H9 (cell line): ENCODE data around the gene GATAD2B. TPM values are rescaled to one million over a fixed set of nuclear protein-coding genes. Genes with fewer than 3 reads are reported as not detected.

Experiments used
- DNase-seq: peaks from one replicate; pipeline ENCODE4 v3.0.0-alpha.2; 2017
- H2AFZ ChIP-seq: one replicate; pipeline ENCODE4 v1.6.1; 2013; ENCODE audit warnings: mild to moderate bottlenecking, low read length, control low read depth, moderate library complexity
- H2AK5ac ChIP-seq: 2 replicates; pipeline ENCODE4 v1.6.1; 2013; ENCODE audit warnings: low read length, control low read depth, mixed read lengths; ENCODE audit not compliant: insufficient read length
- H2BK120ac ChIP-seq: one replicate; pipeline ENCODE4 v1.6.1; 2013; ENCODE audit warnings: low read depth, mild to moderate bottlenecking, low read length, control low read depth, inconsistent platforms; ENCODE audit not compliant: poor library complexity, severe bottlenecking
- H2BK12ac ChIP-seq: 2 replicates; pipeline ENCODE4 v1.6.1; 2013; ENCODE audit warnings: low read length, control low read depth, mixed read lengths, low read depth; ENCODE audit not compliant: insufficient read length
- H2BK15ac ChIP-seq: 2 replicates; pipeline ENCODE4 v1.6.1; 2013; ENCODE audit warnings: low read depth, low read length, control low read depth
- H2BK20ac ChIP-seq: one replicate; pipeline ENCODE4 v1.6.1; 2013; ENCODE audit warnings: low read depth, mild to moderate bottlenecking, low read length, control low read depth, inconsistent platforms; ENCODE audit not compliant: poor library complexity, severe bottlenecking
- H2BK5ac ChIP-seq: 2 replicates; pipeline ENCODE4 v1.6.1; 2013; ENCODE audit warnings: low read length, control low read depth, mixed read lengths; ENCODE audit not compliant: insufficient read length
- H3K14ac ChIP-seq: 2 replicates; pipeline ENCODE4 v1.6.1; 2013; ENCODE audit warnings: low read length, control low read depth; ENCODE audit not compliant: insufficient read depth
- H3K18ac ChIP-seq: 2 replicates; pipeline ENCODE4 v1.6.1; 2013; ENCODE audit warnings: low read depth, mild to moderate bottlenecking, mixed read lengths, low read length, control low read depth; ENCODE audit not compliant: insufficient read length
- H3K23ac ChIP-seq: 2 replicates; pipeline ENCODE4 v1.6.1; 2013; ENCODE audit warnings: low read length, control low read depth, mixed read lengths, low read depth; ENCODE audit not compliant: insufficient read length
- H3K23me2 ChIP-seq: 2 replicates; pipeline ENCODE4 v1.6.1; 2013; ENCODE audit warnings: low read depth, mild to moderate bottlenecking, mixed read lengths, low read length, control low read depth; ENCODE audit not compliant: insufficient read length, poor library complexity, severe bottlenecking
- H3K27ac ChIP-seq: 2 replicates; pipeline ENCODE4 v1.5.1; 2013; ENCODE audit warnings: low read length, control low read depth, mixed read lengths, low read depth; ENCODE audit not compliant: insufficient read length
- H3K27me3 ChIP-seq: 2 replicates; pipeline ENCODE4 v1.6.1; 2013; ENCODE audit warnings: low read length, control low read depth, inconsistent platforms; ENCODE audit not compliant: insufficient read depth
- H3K4ac ChIP-seq: 2 replicates; pipeline ENCODE4 v1.6.1; 2013; ENCODE audit warnings: low read depth, mild to moderate bottlenecking, control low read depth, inconsistent platforms, low read length, moderate library complexity
- H3K4me1 ChIP-seq: 2 replicates; pipeline ENCODE4 v1.6.1; 2013; ENCODE audit warnings: low read length, control low read depth, inconsistent platforms; ENCODE audit not compliant: insufficient read depth
- H3K4me2 ChIP-seq: 2 replicates; pipeline ENCODE4 v1.6.1; 2013; ENCODE audit warnings: low read length, control low read depth, mixed read lengths; ENCODE audit not compliant: insufficient read length, insufficient read depth
- H3K56ac ChIP-seq: 2 replicates; pipeline ENCODE4 v1.6.1; 2013; ENCODE audit warnings: low read depth, mild to moderate bottlenecking, mixed read lengths, low read length, control low read depth; ENCODE audit not compliant: insufficient read length
- H3K79me1 ChIP-seq: 2 replicates; pipeline ENCODE4 v1.6.1; 2013; ENCODE audit warnings: low read depth, mild to moderate bottlenecking, moderate library complexity, low read length, control low read depth, inconsistent platforms; ENCODE audit not compliant: insufficient read depth, poor library complexity, severe bottlenecking
- H3K79me2 ChIP-seq: 2 replicates; pipeline ENCODE4 v1.6.1; 2013; ENCODE audit warnings: low read length, control low read depth, inconsistent platforms; ENCODE audit not compliant: insufficient read depth
- H3K9ac ChIP-seq: 2 replicates; pipeline ENCODE4 v1.6.1; 2013; ENCODE audit warnings: low read length, control low read depth, mixed read lengths; ENCODE audit not compliant: insufficient read length; ENCODE audit errors: extremely low read depth
- H3K9me3 ChIP-seq: one replicate; pipeline ENCODE4 v1.6.1; 2013; ENCODE audit warnings: low read depth, low read length, inconsistent platforms; ENCODE audit not compliant: control insufficient read depth
- H3T11ph ChIP-seq: one replicate; pipeline ENCODE4 v1.6.1; 2013; ENCODE audit warnings: mild to moderate bottlenecking, low read length, control low read depth, inconsistent platforms
- H4K20me1 ChIP-seq: one replicate; pipeline ENCODE4 v1.6.1; 2013; ENCODE audit not compliant: control insufficient read depth, insufficient read length, insufficient read depth
- H4K5ac ChIP-seq: 2 replicates; pipeline ENCODE4 v1.6.1; 2013; ENCODE audit warnings: low read depth, mild to moderate bottlenecking, mixed read lengths, low read length, control low read depth; ENCODE audit not compliant: insufficient read length
- H4K8ac ChIP-seq: replicated peaks from 2 replicates; pipeline ENCODE4 v1.6.1; 2013; ENCODE audit warnings: low read length, control low read depth, mixed read lengths, low read depth; ENCODE audit not compliant: insufficient read length
- H4K91ac ChIP-seq: 2 replicates; pipeline ENCODE4 v1.6.1; 2013; ENCODE audit warnings: low read depth, mild to moderate bottlenecking, moderate library complexity, mixed read lengths, low read length, control low read depth; ENCODE audit not compliant: insufficient read length
- H3K27ac Mint-ChIP-seq, 3 experiments: 2 replicates in 2 of 3; 3 replicates in 1 of 3; pipeline ENCODE4 v1.8.0; 2020 to 2021; ENCODE audit warnings: mixed read lengths in 3 of 3, mild to moderate bottlenecking in 1 of 3, moderate library complexity in 1 of 3
- H3K27me3 Mint-ChIP-seq: 2 replicates; pipeline ENCODE4 v1.8.0; 2021; ENCODE audit warnings: low read depth, mild to moderate bottlenecking, moderate library complexity, mixed read lengths
- H3K36me3 Mint-ChIP-seq, 3 experiments: 2 replicates in 2 of 3; 3 replicates in 1 of 3; pipeline ENCODE4 v1.8.0; 2020 to 2021; ENCODE audit warnings: low read depth in 3 of 3, mixed read lengths in 3 of 3; ENCODE audit not compliant: insufficient read depth in 1 of 3
- H3K4me1 Mint-ChIP-seq, 2 experiments: 2 replicates each; pipeline ENCODE4 v1.8.0; 2020; ENCODE audit warnings: mixed read lengths in 2 of 2
- H3K4me3 Mint-ChIP-seq, 2 experiments: 2 replicates in 1 of 2; 3 replicates in 1 of 2; pipeline ENCODE4 v1.8.0; 2020 to 2021; ENCODE audit warnings: mild to moderate bottlenecking in 2 of 2, mixed read lengths in 2 of 2, moderate library complexity in 1 of 2
- H3K9me3 Mint-ChIP-seq, 2 experiments: 2 replicates in 1 of 2; 3 replicates in 1 of 2; pipeline ENCODE4 v1.8.0; 2020; ENCODE audit warnings: mild to moderate bottlenecking in 2 of 2, mixed read lengths in 2 of 2, moderate library complexity in 1 of 2
- CTCF ChIP-seq: fragments of 200-600 bp; sonication (generic); conservative IDR thresholded peaks from 3 replicates; pipeline ENCODE4 v1.8.0; 2021; ENCODE audit warnings: antibody characterized with exemption, mild to moderate bottlenecking
- WGBS: extraction: QIAGEN DNeasy Blood & Tissue Kit; methylation state at CpG from one replicate; pipeline ENCODE4 v1.1.7; 2013; ENCODE audit warnings: missing lambda C conversion rate, low lambda C conversion rate, mixed read lengths; ENCODE audit not compliant: insufficient read length; ENCODE audit errors: extremely low coverage; 5-methylcytosine and 5-hydroxymethylcytosine counted together
- total RNA-seq: library from RNA; stranded (reverse); gene quantifications from 2 replicates; pipeline ENCODE4 v1.2.1, GENCODE V29; 2021

The GATAD2B gene
- total RNA-seq, 1 experiment from 2014 or later = 44.1 TPM

- peaks cover 33 to 40% (median 36%) of the 10 kb centered on the region in 3 experiments for H3K36me3 Mint-ChIP-seq
- H3K27me3 Mint-ChIP-seq = no peaks in the 10 kb centered on the region
- Histone ChIP-seq H3K79me1 (peaks cover 10% of the 10 kb centered on the region), H2BK15ac (no peak overlapping the region), H3K56ac (no peak overlapping the region), H3K23me2 (peaks cover 29% of the 10 kb centered on the region), H2AFZ (no peak overlapping the region), H3K9ac (peak overlapping the region; percentile 96), H3T11ph (no peak overlapping the region), H3K4me2 (peak overlapping the region; percentile 96), H4K8ac (no peak overlapping the region), H4K5ac (no peak overlapping the region), H2AK5ac (no peak overlapping the region), H3K4ac (no peak overlapping the region), H3K23ac (no peak overlapping the region), H2BK5ac (no peak overlapping the region), H4K91ac (no peak overlapping the region), H3K9me3 (no peaks in the 10 kb centered on the region), H3K27me3 (no peaks in the 10 kb centered on the region), H3K27ac (no peak overlapping the region), H3K79me2 (peaks cover 21% of the 10 kb centered on the region; the same call in 1 of the 2 replicates), H3K4me1 (no peaks in the 10 kb centered on the region), H4K20me1 (no peaks in the 10 kb centered on the region), H2BK12ac (no peak overlapping the region), H3K18ac (peak overlapping the region; percentile 42), H3K14ac (no peak overlapping the region), H2BK20ac (no peak overlapping the region), H2BK120ac (no peak overlapping the region)
- no CpG with 5 or more reads among the region's 16 CpGs for WGBS
- peaks cover 45 to 61% of the 10 kb centered on the region in 2 experiments for H3K4me1 Mint-ChIP-seq
- peak overlapping the region; percentile 89 to 94 for H3K4me3 Mint-ChIP-seq
- no peak for DNase-seq
- no peak for TF ChIP-seq CTCF
- H3K9me3 Mint-ChIP-seq = peaks cover 0 to 4% of the 10 kb centered on the region in 2 experiments; a peak in 2 of 5 replicates
- peak overlapping the region; percentile 92 to 99 (median 97) for H3K27ac Mint-ChIP-seq
Measured at GRCh38 chr1:153962088-153963029, 39.6 kb upstream of the GATAD2B start.
